ENCODE measurements around the gene CCDC186. TPM values are rescaled to one million over a fixed set of nuclear protein-coding genes. Genes with fewer than 3 reads are reported as not detected.

The CCDC186 gene
- total RNA-seq, 1 experiment from 2014 or later, result 5.9 TPM

DNA sequence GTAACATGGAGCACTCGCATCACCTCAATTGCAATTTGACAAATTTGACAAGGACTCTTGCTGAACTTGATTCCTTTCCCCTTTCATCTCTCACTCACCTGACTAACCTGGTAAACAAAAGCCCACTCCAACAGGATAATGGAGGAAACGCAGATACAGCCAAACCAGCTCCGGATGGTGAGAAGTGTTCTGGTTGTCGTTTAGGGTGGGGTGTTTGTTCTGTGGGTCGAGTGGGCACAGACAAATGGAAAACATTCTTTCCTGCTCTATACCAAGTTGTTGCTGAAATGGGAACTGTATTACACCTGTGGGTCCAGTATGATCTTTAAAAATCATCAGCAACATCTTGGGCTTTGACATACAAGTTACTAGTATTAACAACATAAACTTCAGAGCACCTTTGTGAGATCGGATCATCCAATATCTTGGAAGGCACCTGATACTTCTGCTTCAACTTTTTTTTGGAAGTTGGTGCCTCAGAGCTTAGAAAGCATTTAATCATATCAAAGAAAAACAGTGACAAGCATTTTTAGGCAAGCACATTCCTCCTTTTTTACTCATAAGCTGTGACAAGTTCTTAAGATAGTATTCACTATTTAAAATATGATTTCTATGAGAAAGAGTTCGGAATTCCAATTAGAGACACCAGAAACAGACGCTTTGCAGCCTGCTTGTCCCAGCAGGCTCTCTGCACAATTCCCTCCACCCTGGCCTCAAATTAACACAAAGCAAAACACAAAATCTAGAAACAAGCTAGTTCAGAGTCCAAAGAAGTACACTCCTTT is 58.1 kb downstream of the CCDC186 start:
- H3K4me3 ChIP-seq (ENCODE audit: insufficient read depth, low read depth, low read length), result no peak overlapping the region
- no peaks in the 10 kb centered on the region for H3K36me3 ChIP-seq (replicated peaks; ENCODE audit: control insufficient read depth, insufficient read depth, low read length)
- DNase-seq, result no peak
- H3K27me3 ChIP-seq (ENCODE audit: control insufficient read depth, insufficient read depth, low read length), result no peaks in the 10 kb centered on the region

DNA sequence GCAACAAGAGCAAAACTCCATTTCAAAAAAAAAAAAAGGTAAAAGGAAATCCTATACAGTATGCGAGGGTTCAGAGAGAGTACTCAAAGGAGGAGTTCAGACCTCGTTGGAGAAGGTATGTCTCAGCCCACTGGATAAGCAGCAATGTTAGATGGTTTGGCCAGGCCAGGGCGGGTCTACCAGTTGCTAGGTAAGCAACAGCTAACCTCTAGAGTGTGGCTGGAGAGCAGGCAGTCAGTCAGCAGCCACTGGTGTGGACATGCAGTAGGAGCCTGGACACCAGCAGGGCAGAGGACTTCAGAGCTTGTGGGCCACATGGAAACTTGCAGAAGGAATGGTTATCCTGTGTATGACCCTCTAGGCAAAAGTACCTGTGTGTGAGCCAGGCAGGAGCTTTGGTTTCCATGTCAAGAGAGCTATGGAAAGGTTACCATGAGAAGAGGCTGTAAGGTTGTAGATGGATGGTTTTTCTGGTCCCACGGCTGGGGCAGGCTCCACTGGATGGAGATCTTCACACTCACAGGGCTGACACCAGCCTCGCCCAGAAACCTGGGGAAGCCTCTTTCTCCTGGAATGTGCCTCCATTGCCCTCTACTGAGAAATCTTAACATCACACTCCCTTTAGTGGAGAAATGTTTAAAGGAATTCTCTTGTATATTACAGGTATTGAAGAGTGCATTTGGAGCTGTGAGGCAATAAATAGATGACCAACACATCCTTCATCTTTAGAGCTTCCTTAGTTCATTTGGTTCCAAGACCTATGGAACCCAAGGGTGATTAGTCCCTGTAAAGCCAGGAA is 63.6 kb downstream of the CCDC186 start:
- Histone ChIP-seq H3K27me3 (ENCODE audit: control insufficient read depth, insufficient read depth, low read length) (no peaks in the 10 kb centered on the region), H3K36me3 (replicated peaks; ENCODE audit: control insufficient read depth, insufficient read depth, low read length) (no peaks in the 10 kb centered on the region), H3K4me3 (ENCODE audit: insufficient read depth, low read depth, low read length) (no peak overlapping the region)
- DNase-seq, result peak; percentile 37

- no peak overlapping the region for H3K4me3 ChIP-seq (ENCODE audit: insufficient read depth, low read depth, low read length)
- no peaks in the 10 kb centered on the region for H3K36me3 ChIP-seq (replicated peaks; ENCODE audit: control insufficient read depth, insufficient read depth, low read length)
- peaks cover 19% of the 10 kb centered on the region for H3K27me3 ChIP-seq (ENCODE audit: control insufficient read depth, insufficient read depth, low read length)
- DNase-seq, result peak; percentile 42
Observed at GRCh38 chr10:114103284-114103683, 70.7 kb downstream of the CCDC186 start.

DNA sequence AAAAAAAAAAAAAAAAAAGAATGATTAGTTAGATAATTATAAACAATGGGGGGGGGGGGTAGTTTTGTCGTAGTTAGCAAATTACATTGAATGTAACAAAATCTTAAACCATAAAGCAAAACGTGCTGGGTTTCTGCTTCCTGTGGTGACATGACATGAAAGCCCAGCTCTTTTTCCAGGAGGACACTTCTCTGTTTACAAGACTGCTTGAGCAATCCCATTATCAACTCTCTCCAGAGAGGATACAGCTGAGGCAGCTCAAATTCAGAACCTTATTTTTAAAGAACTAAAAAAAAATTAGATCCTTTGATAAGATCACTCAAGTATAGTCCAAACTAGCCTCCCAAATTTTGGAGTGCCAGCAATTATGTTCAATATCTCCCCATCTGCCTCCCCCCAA is 71.7 kb downstream of the CCDC186 start:
- DNase-seq, result no peak
- peaks cover 19% of the 10 kb centered on the region for H3K27me3 ChIP-seq (ENCODE audit: control insufficient read depth, insufficient read depth, low read length)

GRCh38 chr10:114100848-114101741 is 72.9 kb downstream of the CCDC186 start:
- H3K27me3 ChIP-seq (ENCODE audit: control insufficient read depth, insufficient read depth, low read length), result peaks cover 19% of the 10 kb centered on the region
- no peaks in the 10 kb centered on the region for H3K36me3 ChIP-seq (replicated peaks; ENCODE audit: control insufficient read depth, insufficient read depth, low read length)
- DNase-seq, result peak; percentile 60
- H3K4me3 ChIP-seq (ENCODE audit: insufficient read depth, low read depth, low read length), result peak overlapping the region; percentile 36

More for the DNA sequence above, 71.7 kb downstream of the CCDC186 start:
- H3K36me3 ChIP-seq (replicated peaks; ENCODE audit: control insufficient read depth, insufficient read depth, low read length), result no peaks in the 10 kb centered on the region
- H3K4me3 ChIP-seq (ENCODE audit: insufficient read depth, low read depth, low read length), result no peak overlapping the region

GRCh38 chr10:114096864-114097263 is 77.1 kb downstream of the CCDC186 start:
- peaks cover 19% of the 10 kb centered on the region for H3K27me3 ChIP-seq (ENCODE audit: control insufficient read depth, insufficient read depth, low read length)
- DNase-seq, result no peak
- H3K36me3 ChIP-seq (replicated peaks; ENCODE audit: control insufficient read depth, insufficient read depth, low read length), result no peaks in the 10 kb centered on the region
- H3K4me3 ChIP-seq (ENCODE audit: insufficient read depth, low read depth, low read length), result no peak overlapping the region

DNA sequence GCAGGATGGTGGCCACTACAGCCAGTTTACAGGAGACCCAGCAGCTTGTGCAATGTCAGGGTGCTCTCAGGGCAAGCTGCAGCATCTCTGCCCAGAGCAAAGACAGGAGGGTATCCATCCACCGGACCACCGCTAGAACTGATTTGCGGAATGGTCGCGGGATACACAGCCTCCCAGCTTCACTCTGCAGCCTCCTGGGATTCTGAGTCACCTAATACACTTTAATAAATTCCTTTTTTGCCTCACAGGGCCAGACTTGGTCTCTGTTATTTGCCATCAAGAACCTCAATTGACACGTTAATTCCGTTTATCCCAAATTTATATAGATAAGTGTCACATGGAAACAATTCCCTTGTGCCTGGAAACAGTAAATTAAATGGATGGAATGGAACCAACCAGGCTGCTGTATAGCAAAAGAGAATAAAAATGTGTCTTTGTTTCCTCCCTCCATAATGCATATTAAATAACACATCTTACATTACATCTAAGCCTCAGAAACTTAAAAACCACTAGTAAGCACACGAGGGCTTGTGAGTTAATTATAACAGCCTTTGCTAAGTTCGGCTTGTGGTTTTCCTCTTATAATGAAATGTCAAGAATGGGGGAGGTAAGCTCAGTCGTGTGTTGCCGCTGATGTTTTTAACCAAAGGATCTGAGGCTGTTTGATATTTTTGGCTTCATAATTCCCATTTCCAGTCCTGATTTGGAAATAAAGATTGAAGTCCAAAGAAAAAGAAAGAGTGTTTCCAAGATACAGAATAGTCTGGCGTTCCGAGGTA is 78.3 kb downstream of the CCDC186 start:
- no peak for DNase-seq
- Histone ChIP-seq H3K4me3 (ENCODE audit: insufficient read depth, low read depth, low read length) (no peak overlapping the region), H3K27me3 (ENCODE audit: control insufficient read depth, insufficient read depth, low read length) (peaks cover 9% of the 10 kb centered on the region), H3K36me3 (replicated peaks; ENCODE audit: control insufficient read depth, insufficient read depth, low read length) (no peaks in the 10 kb centered on the region)

GRCh38 chr10:114094795-114095194 is 79.2 kb downstream of the CCDC186 start:
- H3K36me3 ChIP-seq (replicated peaks; ENCODE audit: control insufficient read depth, insufficient read depth, low read length), result no peaks in the 10 kb centered on the region
- H3K27me3 ChIP-seq (ENCODE audit: control insufficient read depth, insufficient read depth, low read length), result no peaks in the 10 kb centered on the region
- H3K4me3 ChIP-seq (ENCODE audit: insufficient read depth, low read depth, low read length), result no peak overlapping the region
- no peak for DNase-seq

- Histone ChIP-seq H3K27me3 (ENCODE audit: control insufficient read depth, insufficient read depth, low read length) (no peaks in the 10 kb centered on the region), H3K36me3 (replicated peaks; ENCODE audit: control insufficient read depth, insufficient read depth, low read length) (no peaks in the 10 kb centered on the region), H3K4me3 (ENCODE audit: insufficient read depth, low read depth, low read length) (no peak overlapping the region)
- no peak for DNase-seq
Observed at GRCh38 chr10:114087655-114088054, 86.3 kb downstream of the CCDC186 start.

GRCh38 chr10:114087255-114087654 is 86.7 kb downstream of the CCDC186 start:
- no peaks in the 10 kb centered on the region for H3K27me3 ChIP-seq (ENCODE audit: control insufficient read depth, insufficient read depth, low read length)
- H3K36me3 ChIP-seq (replicated peaks; ENCODE audit: control insufficient read depth, insufficient read depth, low read length), result no peaks in the 10 kb centered on the region
- no peak for DNase-seq
- H3K4me3 ChIP-seq (ENCODE audit: insufficient read depth, low read depth, low read length), result no peak overlapping the region

DNA sequence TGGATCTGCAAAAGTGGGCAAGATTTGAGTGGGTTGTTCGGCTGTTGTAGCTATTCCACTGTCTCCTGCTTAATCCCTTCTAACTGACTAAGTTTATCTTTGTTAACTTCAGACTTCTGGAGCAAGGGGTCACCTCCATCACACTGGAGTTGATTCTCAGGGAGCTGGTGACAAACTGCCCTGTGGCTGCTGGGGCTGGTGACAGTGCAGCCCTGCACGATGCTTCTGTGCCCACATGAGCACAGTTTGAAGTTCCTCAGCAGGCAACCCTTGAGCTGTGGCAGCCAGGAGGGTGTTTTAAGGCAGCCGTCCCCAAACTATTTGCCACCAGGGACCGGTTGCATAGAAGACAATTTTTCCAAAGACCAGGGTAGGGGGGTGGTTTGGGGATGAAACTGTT is 89.8 kb downstream of the CCDC186 start:
- no peaks in the 10 kb centered on the region for H3K36me3 ChIP-seq (replicated peaks; ENCODE audit: control insufficient read depth, insufficient read depth, low read length)
- no peaks in the 10 kb centered on the region for H3K27me3 ChIP-seq (ENCODE audit: control insufficient read depth, insufficient read depth, low read length)
- no peak overlapping the region for H3K4me3 ChIP-seq (ENCODE audit: insufficient read depth, low read depth, low read length)
- DNase-seq, result no peak

GRCh38 chr10:114083040-114083439 is 91.0 kb downstream of the CCDC186 start:
- no peaks in the 10 kb centered on the region for H3K27me3 ChIP-seq (ENCODE audit: control insufficient read depth, insufficient read depth, low read length)
- no peak overlapping the region for H3K4me3 ChIP-seq (ENCODE audit: insufficient read depth, low read depth, low read length)
- no peaks in the 10 kb centered on the region for H3K36me3 ChIP-seq (replicated peaks; ENCODE audit: control insufficient read depth, insufficient read depth, low read length)
- DNase-seq, result no peak

DNA sequence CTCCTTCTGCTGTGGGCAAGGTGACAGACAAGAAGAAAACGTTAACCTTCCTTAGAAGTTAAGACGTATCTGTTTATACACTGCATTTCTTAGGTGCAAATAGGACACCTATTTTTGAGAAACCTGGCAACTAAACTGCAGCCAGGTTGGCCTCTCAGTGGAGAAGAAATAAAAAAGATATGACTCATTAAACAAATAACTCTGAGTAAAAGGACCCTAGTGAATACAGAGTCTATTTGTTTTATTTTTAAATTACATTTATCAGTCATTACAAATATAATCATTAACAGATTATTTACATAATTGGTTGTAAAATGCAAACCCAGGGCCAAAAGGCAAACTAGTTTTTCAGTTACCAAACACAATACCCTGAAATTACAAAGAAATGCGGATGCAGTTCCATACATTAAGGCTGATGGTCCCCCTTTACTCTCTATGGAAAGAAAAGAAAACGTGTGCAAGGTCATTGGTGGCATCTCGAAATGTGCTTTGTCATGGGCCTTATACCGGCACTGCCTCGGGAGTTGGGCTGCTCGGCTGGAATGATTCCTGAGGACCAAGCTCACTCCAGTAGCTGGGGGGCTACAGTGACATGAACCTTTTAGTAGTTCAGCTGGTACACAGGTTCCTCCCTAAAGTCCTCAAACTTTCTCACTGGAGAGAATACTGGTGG is 92.0 kb downstream of the CCDC186 start:
- Histone ChIP-seq H3K4me3 (ENCODE audit: insufficient read depth, low read depth, low read length) (no peak overlapping the region), H3K27me3 (ENCODE audit: control insufficient read depth, insufficient read depth, low read length) (no peaks in the 10 kb centered on the region), H3K36me3 (replicated peaks; ENCODE audit: control insufficient read depth, insufficient read depth, low read length) (no peaks in the 10 kb centered on the region)
- DNase-seq, result no peak

Measured in H7 (cell line).